Uterus (tissue), 4 donors: ENCODE measurements around the gene WDR33. TPM values are rescaled to one million over a fixed set of nuclear protein-coding genes. Genes with fewer than 3 reads are reported as not detected.

Experiments used
- DNase-seq, 2 donors: peaks; one replicate each; pipeline ENCODE4 v3.0.0-alpha.2; 2019 to 2020
- H3K27ac ChIP-seq, 2 donors: fragments of 200-600 bp; sonication (generic); 1 replicate in 1 of 2; 2 replicates in 1 of 2; pipeline ENCODE4 v1.5.1; 2016 to 2018
- H3K27me3 ChIP-seq, 2 donors: fragments of 200-600 bp; sonication (generic); one replicate each; pipeline ENCODE4 v1.5.1; 2018 to 2019; ENCODE audit warnings: control low read depth in 1 of 2
- H3K36me3 ChIP-seq, 2 donors: fragments of 200-600 bp; sonication (generic); one replicate each; pipeline ENCODE4 v1.5.1; 2019; ENCODE audit warnings: control low read depth in 1 of 2
- H3K4me1 ChIP-seq, 2 donors: fragments of 200-600 bp; sonication (generic); one replicate each; pipeline ENCODE4 v1.5.1; 2018 to 2019; ENCODE audit warnings: control low read depth in 1 of 2
- H3K4me3 ChIP-seq, 2 donors: fragments of 200-600 bp; sonication (generic); 1 replicate in 1 of 2; 2 replicates in 1 of 2; pipeline ENCODE4 v1.5.1; 2018 to 2019; ENCODE audit warnings: mild to moderate bottlenecking in 1 of 2
- H3K9me3 ChIP-seq, 2 donors: fragments of 200-600 bp; sonication (generic); one replicate each; pipeline ENCODE4 v1.5.1; 2019; ENCODE audit warnings: control low read depth in 1 of 2
- POLR2A ChIP-seq, 2 donors: fragments of 450-650 bp; IDR thresholded peaks; one replicate each; pipeline ENCODE4 v1.6.1; 2016; ENCODE audit warnings: antibody characterized with exemption in 2 of 2, mild to moderate bottlenecking in 1 of 2, moderate library complexity in 1 of 2
- intact Hi-C: fragments of 100-400 bp; cut with DNase I; formaldehyde crosslinking; loops from one replicate; pipeline ENCODE4 v1.15.1; 2023; ENCODE audit warnings: low total_unique reads
- total RNA-seq, 4 donors: library from RNA; depleted of rRNA in 3 of 4; stranded (reverse); fragments of >200 nt in 3 of 4; gene quantifications; one replicate each; pipeline versions ENCODE4 v1.1.0 to v1.2.4, GENCODE V29; 2014 to 2023
- TF ChIP-seq, protein P1 (sequence below), 4 experiments: fragments of 200-600 bp in 2 of 4; fragments of 450-650 bp in 2 of 4; sonication (generic) in 2 of 4; IDR thresholded peaks; one replicate each; pipeline ENCODE4 v1.5.1; 2016 to 2019; ENCODE audit warnings: antibody characterized with exemption in 4 of 4, mild to moderate bottlenecking in 2 of 4, moderate library complexity in 1 of 4
- donor health status: DM: yes; HTN: yes; CAD: no.

The WDR33 gene
- total RNA-seq, 4 donors from 2014 or later, result 27.4 to 98.2 (median 59.7) TPM

DNA sequence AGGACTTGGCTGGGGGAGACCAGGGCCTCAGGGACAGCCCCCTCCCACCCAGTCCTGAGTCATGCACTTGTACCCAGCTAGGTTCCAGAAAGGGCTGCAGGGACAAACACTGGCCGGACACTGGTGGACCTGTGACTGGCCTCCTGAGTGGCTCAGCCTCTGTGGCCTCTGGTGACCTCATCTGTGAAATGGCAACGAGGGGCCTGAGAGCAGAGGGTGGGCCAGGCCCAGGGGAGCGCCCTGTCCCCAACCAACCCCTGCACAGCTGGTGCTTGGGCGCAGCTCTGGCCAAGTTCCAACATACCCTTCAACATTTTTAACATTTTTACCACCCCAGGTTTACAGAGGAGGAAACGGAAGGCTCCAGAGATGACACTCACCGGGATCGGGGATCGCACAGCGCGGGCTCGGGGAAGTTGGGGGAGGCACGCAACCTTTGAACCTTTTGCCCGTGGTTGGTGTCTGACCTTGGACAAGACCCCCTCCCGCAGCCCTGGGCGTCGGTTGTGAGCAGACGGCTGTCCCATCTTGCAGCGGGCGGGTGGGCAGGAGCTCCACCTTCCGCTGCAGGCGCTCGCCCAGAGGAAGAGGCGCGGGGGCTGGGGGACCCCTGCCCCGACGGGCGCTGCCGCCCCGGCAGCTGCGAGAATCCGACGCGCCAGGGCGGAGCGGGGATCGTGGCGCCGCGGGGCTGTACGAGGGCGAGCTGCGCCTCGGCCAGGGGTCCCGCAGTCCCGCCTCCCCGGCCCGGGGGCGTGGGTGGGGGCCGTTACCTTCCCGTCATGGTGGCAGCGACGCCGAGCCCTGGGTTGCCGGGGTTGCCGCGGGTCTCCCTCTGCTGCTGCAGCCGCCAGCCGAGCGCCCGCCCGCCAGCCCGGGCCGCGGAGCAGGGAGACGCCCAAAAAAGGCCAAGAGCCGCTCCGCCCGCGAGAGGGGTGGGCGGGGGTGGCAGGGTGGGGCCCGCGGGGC, 136.4 kb downstream of the WDR33 start:
- peak overlapping the region; percentile 60 to 85 for H3K4me3 ChIP-seq
- peak in 1 of 2 donors; percentile 42 for DNase-seq
- no peaks in the 10 kb centered on the region for H3K9me3 ChIP-seq
- H3K36me3 ChIP-seq, result no peaks in the 10 kb centered on the region
- H3K27ac ChIP-seq, result peak overlapping the region; percentile 78 to 94
- no peaks in the 10 kb centered on the region for H3K27me3 ChIP-seq
- H3K4me1 ChIP-seq, result no peaks in the 10 kb centered on the region
- peak in 1 of 2 donors; percentile 37 for TF ChIP-seq POLR2A (IDR thresholded peaks at IDR 0.05)
- TF ChIP-seq, protein P1, sequence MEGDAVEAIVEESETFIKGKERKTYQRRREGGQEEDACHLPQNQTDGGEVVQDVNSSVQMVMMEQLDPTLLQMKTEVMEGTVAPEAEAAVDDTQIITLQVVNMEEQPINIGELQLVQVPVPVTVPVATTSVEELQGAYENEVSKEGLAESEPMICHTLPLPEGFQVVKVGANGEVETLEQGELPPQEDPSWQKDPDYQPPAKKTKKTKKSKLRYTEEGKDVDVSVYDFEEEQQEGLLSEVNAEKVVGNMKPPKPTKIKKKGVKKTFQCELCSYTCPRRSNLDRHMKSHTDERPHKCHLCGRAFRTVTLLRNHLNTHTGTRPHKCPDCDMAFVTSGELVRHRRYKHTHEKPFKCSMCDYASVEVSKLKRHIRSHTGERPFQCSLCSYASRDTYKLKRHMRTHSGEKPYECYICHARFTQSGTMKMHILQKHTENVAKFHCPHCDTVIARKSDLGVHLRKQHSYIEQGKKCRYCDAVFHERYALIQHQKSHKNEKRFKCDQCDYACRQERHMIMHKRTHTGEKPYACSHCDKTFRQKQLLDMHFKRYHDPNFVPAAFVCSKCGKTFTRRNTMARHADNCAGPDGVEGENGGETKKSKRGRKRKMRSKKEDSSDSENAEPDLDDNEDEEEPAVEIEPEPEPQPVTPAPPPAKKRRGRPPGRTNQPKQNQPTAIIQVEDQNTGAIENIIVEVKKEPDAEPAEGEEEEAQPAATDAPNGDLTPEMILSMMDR (IDR thresholded peaks at IDR 0.05), result no peak
- intact Hi-C loops, result no loop called here

- intact Hi-C loops, result no loop called here
These were observed 137.5 kb downstream of the WDR33 start for GRCh38 chr2:127673291-127674069.

DNA sequence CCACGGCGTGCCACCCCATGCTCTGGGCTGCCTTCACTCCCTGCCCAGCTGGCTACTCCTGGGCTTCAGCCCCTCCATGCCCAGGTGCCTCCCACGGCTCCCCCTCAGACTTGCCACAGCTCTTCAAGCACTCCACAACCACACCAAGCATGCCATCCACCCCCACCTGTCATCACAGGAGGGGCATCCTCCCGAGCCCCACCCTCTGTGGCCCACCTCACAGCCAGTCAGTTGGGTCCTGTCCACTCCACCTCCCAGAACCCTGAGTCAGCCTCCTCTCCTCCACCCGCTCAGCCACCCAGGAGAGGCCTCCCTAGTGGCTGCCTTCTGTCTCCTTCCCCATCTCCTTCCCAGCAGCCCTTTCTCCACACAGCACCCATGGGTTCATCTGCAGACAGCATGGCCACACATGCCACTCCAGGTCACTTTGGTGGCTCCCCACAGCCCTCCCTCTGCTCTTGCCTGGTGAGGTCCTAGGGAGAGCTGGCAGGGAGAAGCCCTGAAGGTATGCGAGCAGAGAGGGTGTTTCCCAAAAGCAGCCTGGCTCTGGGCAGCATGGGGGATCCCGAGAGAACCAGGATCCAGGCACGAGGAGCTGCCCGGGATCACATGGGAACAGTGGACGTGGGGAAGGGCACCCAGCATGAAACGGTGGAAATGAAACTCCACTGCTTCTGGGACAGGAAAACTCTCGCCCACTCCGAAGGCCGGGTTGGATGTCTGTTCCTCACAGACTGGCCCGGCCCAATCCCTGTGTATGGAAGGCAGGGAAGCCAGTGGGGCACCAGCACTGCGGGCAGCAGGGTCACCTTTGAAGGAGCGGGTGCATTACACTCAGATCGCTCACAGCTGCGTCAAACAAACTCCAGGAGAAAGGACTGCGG, 138.4 kb downstream of the WDR33 start:
- no peaks in the 10 kb centered on the region for H3K9me3 ChIP-seq
- peak overlapping the region; percentile 60 to 85 for H3K4me3 ChIP-seq
- DNase-seq, result peak in 1 of 2 donors; percentile 25
- peaks cover 0 to 5% of the 10 kb centered on the region in 2 donors for H3K4me1 ChIP-seq
- TF ChIP-seq POLR2A (IDR thresholded peaks at IDR 0.05), result no peak
- TF ChIP-seq, protein P1 (IDR thresholded peaks at IDR 0.05), result no peak
- no peaks in the 10 kb centered on the region for H3K27me3 ChIP-seq
- H3K27ac ChIP-seq, result peak overlapping the region; percentile 78 to 94
- intact Hi-C loops, result no loop called here
- no peaks in the 10 kb centered on the region for H3K36me3 ChIP-seq

More at GRCh38 chr2:127673291-127674069, 137.5 kb downstream of the WDR33 start:
- Histone ChIP-seq H3K27me3 (no peaks in the 10 kb centered on the region), H3K36me3 (no peaks in the 10 kb centered on the region), H3K27ac (peak overlapping the region; percentile 78 to 94), H3K9me3 (no peaks in the 10 kb centered on the region), H3K4me3 (peak overlapping the region; percentile 60 to 85), H3K4me1 (peaks cover 0 to 5% of the 10 kb centered on the region in 2 donors)
- peak in 1 of 2 donors; percentile 26 for DNase-seq
- TF ChIP-seq, protein P1 (IDR thresholded peaks at IDR 0.05), result no peak
- no peak for TF ChIP-seq POLR2A (IDR thresholded peaks at IDR 0.05)

- H3K9me3 ChIP-seq, result no peaks in the 10 kb centered on the region
- peak overlapping the region; percentile 78 to 94 for H3K27ac ChIP-seq
- TF ChIP-seq, protein P1 (IDR thresholded peaks at IDR 0.05), result no peak
- no peak for TF ChIP-seq POLR2A (IDR thresholded peaks at IDR 0.05)
- no peaks in the 10 kb centered on the region for H3K36me3 ChIP-seq
- H3K27me3 ChIP-seq, result no peaks in the 10 kb centered on the region
- peak overlapping the region in 1 of 2 donors; percentile 85 for H3K4me3 ChIP-seq
- DNase-seq, result no peak
- intact Hi-C loops, result no loop called here
- H3K4me1 ChIP-seq, result peaks cover 0 to 5% of the 10 kb centered on the region in 2 donors
These were observed 139.2 kb downstream of the WDR33 start for GRCh38 chr2:127671557-127672302.
